ENCODE data around the gene CENPT. TPM values are rescaled to one million over a fixed set of nuclear protein-coding genes. Genes with fewer than 3 reads are reported as not detected.

Gene CENPT
- polyA plus RNA-seq, 2 of the 4 experiments (the other 2 are of a cell fraction), result 19.1 to 36.9 TPM

DNA sequence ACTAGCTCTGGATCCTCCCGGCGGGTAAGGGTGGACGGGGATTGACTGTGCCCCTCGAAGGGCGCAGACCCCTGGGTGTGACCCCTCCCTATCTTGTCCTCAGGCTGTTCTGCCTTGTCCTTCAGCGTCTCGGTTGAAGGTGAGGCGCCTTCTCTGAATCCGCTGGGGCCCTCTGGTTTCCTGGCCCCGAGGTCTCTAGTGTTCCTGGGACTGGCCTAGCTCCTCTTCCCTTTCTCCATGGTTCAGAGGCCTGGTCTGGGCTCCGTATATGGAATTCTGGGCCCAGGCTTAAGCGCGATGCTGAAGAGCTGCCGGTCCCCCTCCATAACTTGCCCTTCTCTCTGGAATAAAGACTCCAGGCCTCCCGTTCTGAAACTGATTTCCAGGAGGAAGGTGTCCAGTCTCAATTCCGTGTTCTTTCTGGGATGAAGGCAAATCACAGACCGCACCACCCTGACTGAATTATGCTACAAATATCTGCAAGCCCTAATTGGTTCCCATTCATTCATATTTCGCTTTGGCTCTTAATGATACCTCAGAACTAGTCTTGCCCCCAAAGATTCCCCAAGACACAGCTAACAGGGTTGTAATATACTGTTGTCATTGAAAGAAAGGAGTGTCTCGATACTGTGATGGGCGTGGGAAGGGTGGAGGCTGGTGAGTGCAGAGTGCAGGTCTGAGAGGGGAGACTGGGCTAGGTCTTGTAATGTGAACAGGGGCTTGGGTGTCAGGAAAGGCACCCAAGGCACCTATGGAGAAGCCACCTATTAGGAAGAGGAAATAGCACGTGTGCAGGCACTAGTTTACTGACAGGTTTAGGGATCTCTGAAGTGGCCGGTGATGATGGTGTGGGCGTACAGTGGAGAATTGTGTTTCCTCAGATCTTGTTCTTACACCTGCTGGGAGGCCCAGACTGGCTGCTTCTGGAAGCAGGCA lies 26.2 kb upstream of the CENPT start:
- peak; percentile 9 for TF ChIP-seq PHF8 (IDR thresholded peaks at IDR 0.05; ENCODE audit: borderline replicate concordance, low read depth)
- TF ChIP-seq, protein P1, sequence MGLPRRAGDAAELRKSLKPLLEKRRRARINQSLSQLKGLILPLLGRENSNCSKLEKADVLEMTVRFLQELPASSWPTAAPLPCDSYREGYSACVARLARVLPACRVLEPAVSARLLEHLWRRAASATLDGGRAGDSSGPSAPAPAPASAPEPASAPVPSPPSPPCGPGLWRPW (IDR thresholded peaks at IDR 0.05), result no peak
- TF ChIP-seq, protein P2, sequence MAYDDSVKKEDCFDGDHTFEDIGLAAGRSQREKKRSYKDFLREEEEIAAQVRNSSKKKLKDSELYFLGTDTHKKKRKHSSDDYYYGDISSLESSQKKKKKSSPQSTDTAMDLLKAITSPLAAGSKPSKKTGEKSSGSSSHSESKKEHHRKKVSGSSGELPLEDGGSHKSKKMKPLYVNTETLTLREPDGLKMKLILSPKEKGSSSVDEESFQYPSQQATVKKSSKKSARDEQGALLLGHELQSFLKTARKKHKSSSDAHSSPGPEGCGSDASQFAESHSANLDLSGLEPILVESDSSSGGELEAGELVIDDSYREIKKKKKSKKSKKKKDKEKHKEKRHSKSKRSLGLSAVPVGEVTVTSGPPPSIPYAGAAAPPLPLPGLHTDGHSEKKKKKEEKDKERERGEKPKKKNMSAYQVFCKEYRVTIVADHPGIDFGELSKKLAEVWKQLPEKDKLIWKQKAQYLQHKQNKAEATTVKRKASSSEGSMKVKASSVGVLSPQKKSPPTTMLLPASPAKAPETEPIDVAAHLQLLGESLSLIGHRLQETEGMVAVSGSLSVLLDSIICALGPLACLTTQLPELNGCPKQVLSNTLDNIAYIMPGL (CRISPR knock-in tag; IDR thresholded peaks at IDR 0.05; ENCODE audit: borderline replicate concordance), result no peak
- Histone ChIP-seq H3K4me2 (peak overlapping the region; percentile 99), H3K27ac (peak overlapping the region; percentile 95 to 97), H3K4me3 (peak overlapping the region; percentile 99), H3K9me3 (no peaks in the 10 kb centered on the region), H3K4me1 (peaks cover 24% of the 10 kb centered on the region; the same call in 2 of the 3 replicates)
- 14% methylated on average over 21 of the region's 23 CpGs for WGBS (ENCODE audit: missing lambda C conversion rate)
- ATAC-seq (peak; percentile 1 to 47; a peak in 4 of 6 replicates), DNase-seq (ENCODE audit: low read depth in 1 of 2, low spot score in 1 of 2) (no peak), FAIRE-seq (no peak)
- POLR2A ChIA-PET, result interaction anchor here (0.8 to 0.9 kb wide), 2 partner anchors 11 to 28 kb away, joined by 4 to 5 read pairs; no protein-coding TSS in a partner anchor
- CTCF ChIA-PET, result interaction anchor here (0.9 to 17.4 kb wide), 6 partner anchors 8 to 201 kb away, joined by 3 to 370 read pairs (median 6); partner anchors contain the start of genes CTRL, NRN1L and PSMB10

DNA sequence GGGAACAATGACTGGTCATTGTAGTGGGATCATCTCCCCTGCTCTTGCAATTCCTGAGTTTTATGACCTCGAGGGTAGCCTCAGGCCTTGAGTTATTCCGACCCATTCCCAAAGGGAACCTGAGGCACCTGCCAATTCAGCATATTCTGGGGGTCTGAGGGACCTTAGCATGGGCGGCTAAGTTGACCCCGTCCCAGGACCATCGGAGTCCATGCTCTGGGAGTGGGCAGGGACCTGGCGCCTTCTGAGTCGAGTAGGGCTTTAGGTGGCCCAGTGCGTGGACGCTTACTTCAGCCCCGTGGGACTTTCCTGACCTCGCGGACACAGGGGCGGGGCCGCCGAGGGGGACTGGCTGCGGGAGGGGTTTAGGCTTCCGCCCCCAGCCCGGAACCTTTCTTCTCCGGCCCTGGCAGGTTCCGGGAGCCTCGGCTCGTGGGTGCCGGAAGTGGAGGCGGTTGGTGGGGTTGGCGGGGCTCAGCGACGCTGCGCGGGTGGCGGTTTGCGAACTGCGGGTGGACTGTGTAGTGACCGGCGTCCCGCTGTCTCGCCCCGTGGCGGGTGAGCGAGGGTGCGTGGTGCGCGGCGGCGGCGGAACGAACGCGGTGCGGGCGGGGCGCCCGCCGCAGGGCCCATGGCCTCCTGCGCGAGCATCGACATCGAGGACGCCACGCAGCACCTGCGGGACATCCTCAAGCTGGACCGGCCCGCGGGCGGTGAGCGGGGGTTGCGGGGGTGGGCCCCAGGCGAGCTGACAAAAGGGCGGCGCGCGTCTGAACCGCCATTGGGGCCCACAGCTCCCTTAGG lies 25.3 kb upstream of the CENPT start, which contains the start of gene EDC4:
EDC4 (plus strand) TSS at position 422 of the 804 bp plus-strand sequence; CDS start at position 632, 210 bp downstream.
- H3K4me1 ChIP-seq, result peaks cover 24% of the 10 kb centered on the region; the same call in 2 of the 3 replicates
- peak within 1 kb of the TSS; percentile 99 for H3K4me2 ChIP-seq
- peak within 1 kb of the TSS; percentile 99 for H3K4me3 ChIP-seq
- peak; percentile 83 to 89 for DNase-seq (ENCODE audit: low read depth in 1 of 2, low spot score in 1 of 2)
- H3K9me3 ChIP-seq, result no peaks in the 10 kb centered on the region
- ChIA-PET CTCF (interaction anchor here (0.9 to 17.4 kb wide), 7 partner anchors 10 to 200 kb away, joined by 3 to 370 read pairs (median 12); partner anchors contain the start of genes CTRL, NRN1L and PSMB10), POLR2A (interaction anchor here (0.8 to 0.9 kb wide), 2 partner anchors 10 to 27 kb away, joined by 4 to 5 read pairs; no protein-coding TSS in a partner anchor)
- peak within 1 kb of the TSS; percentile 95 to 97 for H3K27ac ChIP-seq
- peak; percentile 87 to 92 for ATAC-seq
- WGBS (ENCODE audit: missing lambda C conversion rate), result 5% methylated on average over 56 of the region's 72 CpGs
- FAIRE-seq, result no peak
- TF ChIP-seq, protein P3, sequence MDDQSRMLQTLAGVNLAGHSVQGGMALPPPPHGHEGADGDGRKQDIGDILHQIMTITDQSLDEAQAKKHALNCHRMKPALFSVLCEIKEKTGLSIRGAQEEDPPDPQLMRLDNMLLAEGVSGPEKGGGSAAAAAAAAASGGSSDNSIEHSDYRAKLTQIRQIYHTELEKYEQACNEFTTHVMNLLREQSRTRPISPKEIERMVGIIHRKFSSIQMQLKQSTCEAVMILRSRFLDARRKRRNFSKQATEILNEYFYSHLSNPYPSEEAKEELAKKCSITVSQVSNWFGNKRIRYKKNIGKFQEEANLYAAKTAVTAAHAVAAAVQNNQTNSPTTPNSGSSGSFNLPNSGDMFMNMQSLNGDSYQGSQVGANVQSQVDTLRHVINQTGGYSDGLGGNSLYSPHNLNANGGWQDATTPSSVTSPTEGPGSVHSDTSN (IDR thresholded peaks at IDR 0.05), result peak; percentile 82
- TF ChIP-seq, protein P4, sequence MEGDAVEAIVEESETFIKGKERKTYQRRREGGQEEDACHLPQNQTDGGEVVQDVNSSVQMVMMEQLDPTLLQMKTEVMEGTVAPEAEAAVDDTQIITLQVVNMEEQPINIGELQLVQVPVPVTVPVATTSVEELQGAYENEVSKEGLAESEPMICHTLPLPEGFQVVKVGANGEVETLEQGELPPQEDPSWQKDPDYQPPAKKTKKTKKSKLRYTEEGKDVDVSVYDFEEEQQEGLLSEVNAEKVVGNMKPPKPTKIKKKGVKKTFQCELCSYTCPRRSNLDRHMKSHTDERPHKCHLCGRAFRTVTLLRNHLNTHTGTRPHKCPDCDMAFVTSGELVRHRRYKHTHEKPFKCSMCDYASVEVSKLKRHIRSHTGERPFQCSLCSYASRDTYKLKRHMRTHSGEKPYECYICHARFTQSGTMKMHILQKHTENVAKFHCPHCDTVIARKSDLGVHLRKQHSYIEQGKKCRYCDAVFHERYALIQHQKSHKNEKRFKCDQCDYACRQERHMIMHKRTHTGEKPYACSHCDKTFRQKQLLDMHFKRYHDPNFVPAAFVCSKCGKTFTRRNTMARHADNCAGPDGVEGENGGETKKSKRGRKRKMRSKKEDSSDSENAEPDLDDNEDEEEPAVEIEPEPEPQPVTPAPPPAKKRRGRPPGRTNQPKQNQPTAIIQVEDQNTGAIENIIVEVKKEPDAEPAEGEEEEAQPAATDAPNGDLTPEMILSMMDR (IDR thresholded peaks at IDR 0.05), result no peak
- TF ChIP-seq MAFK (IDR thresholded peaks at IDR 0.05; ENCODE audit: partially characterized antibody) (peak; percentile 77), RARB (CRISPR knock-in tag; IDR thresholded peaks at IDR 0.05) (no peak; the same call in 1 of the 2 replicates), MYC (IDR thresholded peaks at IDR 0.05; ENCODE audit: borderline replicate concordance, low read length) (no peak), FOSL2 (IDR thresholded peaks at IDR 0.05) (no peak), FOSL2 (CRISPR knock-in tag; IDR thresholded peaks at IDR 0.05) (0 out of 2 replicates have a peak, but pooled peaks have one; percentile 6), RCOR1 (IDR thresholded peaks at IDR 0.05; ENCODE audit: low read depth, low read length) (no peak), TP53 (CRISPR knock-in tag; IDR thresholded peaks at IDR 0.05) (no peak; the same call in 1 of the 2 replicates), POLR2A (IDR thresholded peaks at IDR 0.05; ENCODE audit: low read length) (peak; percentile 83), CBX8 (IDR thresholded peaks at IDR 0.05) (no peak), KDM1A (IDR thresholded peaks at IDR 0.05; ENCODE audit: low read depth) (no peak), JUN (IDR thresholded peaks at IDR 0.05) (peak; percentile 72 to 96; a peak in 4 of 5 replicates), CHD2 (IDR thresholded peaks at IDR 0.05; ENCODE audit: low read length, partially characterized antibody) (no peak), NPAS2 (CRISPR knock-in tag; IDR thresholded peaks at IDR 0.05; ENCODE audit: borderline replicate concordance) (no peak), RAD21 (conservative IDR thresholded peaks at IDR 0.05 in 1 of 2, IDR thresholded peaks at IDR 0.05 in 1 of 2) (no peak), CHD4 (IDR thresholded peaks at IDR 0.05; ENCODE audit: borderline replicate concordance) (no peak), MAZ (IDR thresholded peaks at IDR 0.05; ENCODE audit: borderline replicate concordance, low read depth, low read length) (peak; percentile 90), PHF8 (IDR thresholded peaks at IDR 0.05; ENCODE audit: borderline replicate concordance, low read depth) (peak; percentile 79)
- TF ChIP-seq, protein P5, sequence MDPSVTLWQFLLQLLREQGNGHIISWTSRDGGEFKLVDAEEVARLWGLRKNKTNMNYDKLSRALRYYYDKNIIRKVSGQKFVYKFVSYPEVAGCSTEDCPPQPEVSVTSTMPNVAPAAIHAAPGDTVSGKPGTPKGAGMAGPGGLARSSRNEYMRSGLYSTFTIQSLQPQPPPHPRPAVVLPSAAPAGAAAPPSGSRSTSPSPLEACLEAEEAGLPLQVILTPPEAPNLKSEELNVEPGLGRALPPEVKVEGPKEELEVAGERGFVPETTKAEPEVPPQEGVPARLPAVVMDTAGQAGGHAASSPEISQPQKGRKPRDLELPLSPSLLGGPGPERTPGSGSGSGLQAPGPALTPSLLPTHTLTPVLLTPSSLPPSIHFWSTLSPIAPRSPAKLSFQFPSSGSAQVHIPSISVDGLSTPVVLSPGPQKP (IDR thresholded peaks at IDR 0.05; ENCODE audit: low read depth, low read length), result 0 out of 2 replicates have a peak, but pooled peaks have one; percentile 55
- TF ChIP-seq, protein P6, sequence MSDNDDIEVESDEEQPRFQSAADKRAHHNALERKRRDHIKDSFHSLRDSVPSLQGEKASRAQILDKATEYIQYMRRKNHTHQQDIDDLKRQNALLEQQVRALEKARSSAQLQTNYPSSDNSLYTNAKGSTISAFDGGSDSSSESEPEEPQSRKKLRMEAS (IDR thresholded peaks at IDR 0.05), result peak; percentile 88
- TF ChIP-seq, protein P7, sequence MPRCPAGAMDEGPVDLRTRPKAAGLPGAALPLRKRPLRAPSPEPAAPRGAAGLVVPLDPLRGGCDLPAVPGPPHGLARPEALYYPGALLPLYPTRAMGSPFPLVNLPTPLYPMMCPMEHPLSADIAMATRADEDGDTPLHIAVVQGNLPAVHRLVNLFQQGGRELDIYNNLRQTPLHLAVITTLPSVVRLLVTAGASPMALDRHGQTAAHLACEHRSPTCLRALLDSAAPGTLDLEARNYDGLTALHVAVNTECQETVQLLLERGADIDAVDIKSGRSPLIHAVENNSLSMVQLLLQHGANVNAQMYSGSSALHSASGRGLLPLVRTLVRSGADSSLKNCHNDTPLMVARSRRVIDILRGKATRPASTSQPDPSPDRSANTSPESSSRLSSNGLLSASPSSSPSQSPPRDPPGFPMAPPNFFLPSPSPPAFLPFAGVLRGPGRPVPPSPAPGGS (IDR thresholded peaks at IDR 0.05), result peak; percentile 73
